22Rv1 (cell line): ENCODE measurements around the gene PLCB1.

Experiments
- H3K27ac ChIP-seq: fragments of 450-650 bp; 2 replicates; pipeline ENCODE4 v1.5.1; 2017
- CTCF ChIP-seq: fragments of 450-650 bp; IDR thresholded peaks from 2 replicates; pipeline ENCODE4 v1.5.1; 2017; ENCODE audit warnings: mild to moderate bottlenecking
- ZFX ChIP-seq: fragments of 450-650 bp; IDR thresholded peaks from 2 replicates; pipeline ENCODE4 v1.6.1; 2017; ENCODE audit warnings: antibody characterized with exemption, borderline replicate concordance

The PLCB1 gene

GRCh38 chr20:8608470-8608869 is 476.4 kb downstream of the PLCB1 start:
- H3K27ac ChIP-seq = no peak overlapping the region
- no peak for TF ChIP-seq ZFX
- TF ChIP-seq CTCF = no peak

GRCh38 chr20:8616792-8617191 is 484.7 kb downstream of the PLCB1 start:
- H3K27ac ChIP-seq = no peak overlapping the region
- TF ChIP-seq ZFX = no peak
- TF ChIP-seq CTCF = no peak

GRCh38 chr20:8621001-8621400 is 488.9 kb downstream of the PLCB1 start:
- H3K27ac ChIP-seq = no peak overlapping the region
- TF ChIP-seq ZFX (no peak), CTCF (no peak)

GRCh38 chr20:8624046-8624445 is 492.0 kb downstream of the PLCB1 start:
- no peak overlapping the region for H3K27ac ChIP-seq
- no peak for TF ChIP-seq ZFX
- no peak for TF ChIP-seq CTCF

GRCh38 chr20:8624616-8625015 is 492.6 kb downstream of the PLCB1 start:
- no peak overlapping the region for H3K27ac ChIP-seq
- TF ChIP-seq ZFX = no peak
- no peak for TF ChIP-seq CTCF

GRCh38 chr20:8627340-8628004 is 495.4 kb downstream of the PLCB1 start:
- no peak overlapping the region for H3K27ac ChIP-seq
- TF ChIP-seq CTCF = no peak
- no peak for TF ChIP-seq ZFX

GRCh38 chr20:8631271-8631670 is 499.2 kb downstream of the PLCB1 start:
- H3K27ac ChIP-seq = no peak overlapping the region
- TF ChIP-seq CTCF (no peak), ZFX (no peak)
